ENCODE measurements around the gene COG5.
"Not testable (repeated sequence)": the region's sequence is repeated elsewhere in the genome, so short reads cannot be mapped to it uniquely, and the experiment has no call there.

The COG5 gene

GRCh38 chr7:107248551-107249316 lies 315.0 kb downstream of the COG5 start:
- TF ChIP-seq, protein P1, sequence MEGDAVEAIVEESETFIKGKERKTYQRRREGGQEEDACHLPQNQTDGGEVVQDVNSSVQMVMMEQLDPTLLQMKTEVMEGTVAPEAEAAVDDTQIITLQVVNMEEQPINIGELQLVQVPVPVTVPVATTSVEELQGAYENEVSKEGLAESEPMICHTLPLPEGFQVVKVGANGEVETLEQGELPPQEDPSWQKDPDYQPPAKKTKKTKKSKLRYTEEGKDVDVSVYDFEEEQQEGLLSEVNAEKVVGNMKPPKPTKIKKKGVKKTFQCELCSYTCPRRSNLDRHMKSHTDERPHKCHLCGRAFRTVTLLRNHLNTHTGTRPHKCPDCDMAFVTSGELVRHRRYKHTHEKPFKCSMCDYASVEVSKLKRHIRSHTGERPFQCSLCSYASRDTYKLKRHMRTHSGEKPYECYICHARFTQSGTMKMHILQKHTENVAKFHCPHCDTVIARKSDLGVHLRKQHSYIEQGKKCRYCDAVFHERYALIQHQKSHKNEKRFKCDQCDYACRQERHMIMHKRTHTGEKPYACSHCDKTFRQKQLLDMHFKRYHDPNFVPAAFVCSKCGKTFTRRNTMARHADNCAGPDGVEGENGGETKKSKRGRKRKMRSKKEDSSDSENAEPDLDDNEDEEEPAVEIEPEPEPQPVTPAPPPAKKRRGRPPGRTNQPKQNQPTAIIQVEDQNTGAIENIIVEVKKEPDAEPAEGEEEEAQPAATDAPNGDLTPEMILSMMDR (IDR thresholded peaks at IDR 0.05; ENCODE audit: low read depth, low read length, missing control alignments), result no peak
- H3K4me3 ChIP-seq (ENCODE audit: low read depth, low read length), result no peak overlapping the region
- DNase-seq (ENCODE audit: low read depth), result no peak

DNA sequence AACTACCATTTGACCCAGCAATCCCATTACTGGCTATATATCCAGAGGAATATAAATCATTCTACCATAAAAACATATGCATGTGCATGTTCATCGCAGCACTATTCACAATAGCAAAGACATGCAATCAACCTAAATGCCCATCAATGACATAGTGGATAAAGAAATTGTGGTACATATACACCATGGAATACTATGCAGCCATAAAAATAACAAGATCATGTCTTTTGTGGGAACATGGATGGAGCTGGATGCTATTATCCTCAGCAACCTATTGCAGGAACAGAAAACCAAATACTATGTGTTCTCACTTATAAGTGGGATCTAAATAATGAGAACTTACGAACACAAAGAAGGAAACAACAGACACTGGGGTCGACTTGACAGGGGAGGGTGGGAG lies 316.9 kb downstream of the COG5 start:
- H3K4me3 ChIP-seq (ENCODE audit: low read depth, low read length); DNase-seq (ENCODE audit: low read depth): not testable (repeated sequence)

GRCh38 chr7:107244613-107245012 lies 319.1 kb downstream of the COG5 start:
- no peak for DNase-seq (ENCODE audit: low read depth)
- TF ChIP-seq, protein P1 (IDR thresholded peaks at IDR 0.05; ENCODE audit: low read depth, low read length, missing control alignments), result no peak
- no peak overlapping the region for H3K4me3 ChIP-seq (ENCODE audit: low read depth, low read length)

- TF ChIP-seq, protein P1 (IDR thresholded peaks at IDR 0.05; ENCODE audit: low read depth, low read length, missing control alignments), result no peak
- no peak for DNase-seq (ENCODE audit: low read depth)
- H3K4me3 ChIP-seq (ENCODE audit: low read depth, low read length), result no peak overlapping the region
These were observed 321.5 kb downstream of the COG5 start for GRCh38 chr7:107242267-107242666.

DNA sequence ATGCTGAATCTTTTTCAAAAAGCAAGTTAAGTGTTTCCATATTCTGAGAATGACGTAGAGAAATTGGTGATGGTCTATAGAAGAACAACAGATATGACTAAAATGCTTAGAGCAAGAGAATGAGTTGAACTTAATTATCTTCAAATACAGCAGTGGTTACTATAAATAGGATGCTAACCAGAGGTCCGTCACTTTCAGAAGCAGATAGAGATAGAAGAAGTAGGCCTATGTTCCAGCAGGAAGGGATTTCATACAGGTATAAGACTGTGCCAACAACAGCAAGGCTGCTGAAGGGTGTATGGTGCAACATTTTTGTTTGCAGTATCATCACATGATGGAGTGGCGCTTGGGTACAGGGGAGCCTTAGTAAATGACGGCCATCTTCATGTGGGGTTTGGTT lies 326.3 kb downstream of the COG5 start:
- no peak for DNase-seq (ENCODE audit: low read depth)
- H3K4me3 ChIP-seq (ENCODE audit: low read depth, low read length), result no peak overlapping the region
- TF ChIP-seq, protein P1 (IDR thresholded peaks at IDR 0.05; ENCODE audit: low read depth, low read length, missing control alignments), result no peak

GRCh38 chr7:107236862-107237261 lies 326.9 kb downstream of the COG5 start:
- no peak for DNase-seq (ENCODE audit: low read depth)
- H3K4me3 ChIP-seq (ENCODE audit: low read depth, low read length), result no peak overlapping the region
- TF ChIP-seq, protein P1 (IDR thresholded peaks at IDR 0.05; ENCODE audit: low read depth, low read length, missing control alignments), result no peak

DNA sequence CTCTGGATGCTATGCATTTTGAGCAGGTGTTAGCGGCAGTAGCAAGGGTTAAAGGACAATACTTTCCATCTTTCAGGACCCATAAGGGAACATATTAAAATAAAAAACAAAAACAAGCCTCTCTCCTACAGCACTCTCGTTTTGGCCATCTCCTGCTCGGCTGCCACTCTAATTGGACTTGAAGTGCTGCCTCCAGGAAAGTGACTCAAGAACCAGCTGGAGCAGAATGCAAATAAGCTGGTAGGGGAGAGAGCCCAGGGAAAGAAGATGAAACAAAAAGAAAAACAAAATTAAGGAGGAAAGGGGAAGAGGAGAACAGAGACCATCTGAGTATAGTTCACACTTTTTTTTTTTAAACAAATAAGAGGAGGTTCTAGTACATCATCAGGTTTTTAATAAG lies 329.3 kb downstream of the COG5 start:
- DNase-seq (ENCODE audit: low read depth), result no peak
- no peak overlapping the region for H3K4me3 ChIP-seq (ENCODE audit: low read depth, low read length)
- TF ChIP-seq, protein P1 (IDR thresholded peaks at IDR 0.05; ENCODE audit: low read depth, low read length, missing control alignments), result no peak

Measured in GM12864 (cell line).